Skeletal muscle satellite cell (primary cell): ENCODE results near the gene GPC6.
"Not testable (repeated sequence)": the region's sequence is repeated elsewhere in the genome, so short reads cannot be mapped to it uniquely, and the experiment has no call there.

ENCODE experiments used
- H3K27me3 ChIP-seq: 2 replicates; pipeline ENCODE4 v1.7.0; 2013; ENCODE audit warnings: low read length; ENCODE audit not compliant: control insufficient read depth, insufficient read depth
- H3K36me3 ChIP-seq: 2 replicates; pipeline ENCODE4 v1.7.0; 2013; ENCODE audit warnings: mild to moderate bottlenecking, control low read depth, low read length; ENCODE audit not compliant: insufficient read depth
- H3K4me1 ChIP-seq: 2 replicates; pipeline ENCODE4 v1.7.0; 2013; ENCODE audit warnings: low read length; ENCODE audit not compliant: control insufficient read depth, insufficient read depth
- H3K4me2 ChIP-seq: 2 replicates; pipeline ENCODE4 v1.7.0; 2013; ENCODE audit warnings: mild to moderate bottlenecking, low read length
- H3K4me3 ChIP-seq: 2 replicates; pipeline ENCODE4 v1.7.0; 2013; ENCODE audit warnings: low read length
- H3K9ac ChIP-seq: 2 replicates; pipeline ENCODE4 v1.7.0; 2013; ENCODE audit warnings: mild to moderate bottlenecking, low read depth, low read length, moderate library complexity
- H3K9me3 ChIP-seq: replicated peaks from 2 replicates; pipeline ENCODE4 v1.7.0; 2013; ENCODE audit warnings: mild to moderate bottlenecking, control low read depth, low read length

GPC6 gene

DNA sequence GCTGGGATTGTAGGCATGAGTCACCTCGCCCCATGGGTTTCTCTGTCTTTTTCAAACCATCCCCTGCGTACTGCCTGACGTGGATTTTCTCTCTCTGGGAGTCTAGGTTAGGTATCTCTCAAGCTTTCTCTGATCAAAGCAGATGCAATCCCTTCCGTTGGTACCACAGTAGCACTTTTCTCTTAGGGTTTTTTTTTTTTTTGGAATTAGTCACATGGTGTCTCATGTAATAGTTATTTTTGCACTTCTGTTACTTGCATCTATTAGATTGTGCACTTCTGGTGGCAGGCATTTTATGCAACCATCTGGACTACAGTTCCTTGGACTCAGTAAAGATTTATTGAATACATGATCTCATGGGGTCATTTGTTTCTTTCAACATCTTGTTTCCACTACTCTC lies 72.1 kb downstream of the GPC6 start:
- no peak overlapping the region for H3K4me3 ChIP-seq
- no peak overlapping the region for H3K9ac ChIP-seq
- H3K4me1 ChIP-seq = no peaks in the 10 kb centered on the region
- no peaks in the 10 kb centered on the region for H3K36me3 ChIP-seq
- no peaks in the 10 kb centered on the region for H3K9me3 ChIP-seq
- no peak overlapping the region for H3K4me2 ChIP-seq
- H3K27me3 ChIP-seq = no peaks in the 10 kb centered on the region

DNA sequence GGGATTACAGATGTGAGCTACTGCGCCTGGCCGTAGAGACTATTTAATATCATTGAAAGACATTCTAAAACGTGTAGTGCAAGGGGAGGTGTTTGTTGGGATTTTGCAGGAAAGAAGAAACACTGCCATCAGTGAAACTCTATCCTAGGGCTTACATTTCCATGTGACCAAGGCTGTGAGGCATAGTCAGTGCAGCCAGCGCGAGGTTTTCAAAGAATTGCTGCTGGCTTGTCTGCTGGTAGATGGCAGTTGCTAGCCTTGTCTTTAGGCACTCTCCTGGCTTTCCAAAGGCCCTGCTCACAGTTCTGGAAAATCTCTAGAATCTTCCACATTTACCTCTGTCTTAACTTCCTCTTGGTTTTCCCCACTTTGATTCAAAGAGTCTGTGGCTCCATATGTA lies 77.5 kb downstream of the GPC6 start:
- H3K4me1 ChIP-seq = peaks cover 19% of the 10 kb centered on the region
- no peak overlapping the region for H3K4me2 ChIP-seq
- H3K36me3 ChIP-seq = no peaks in the 10 kb centered on the region
- no peak overlapping the region for H3K9ac ChIP-seq
- H3K4me3 ChIP-seq = no peak overlapping the region
- H3K27me3 ChIP-seq = no peaks in the 10 kb centered on the region
- no peaks in the 10 kb centered on the region for H3K9me3 ChIP-seq

DNA sequence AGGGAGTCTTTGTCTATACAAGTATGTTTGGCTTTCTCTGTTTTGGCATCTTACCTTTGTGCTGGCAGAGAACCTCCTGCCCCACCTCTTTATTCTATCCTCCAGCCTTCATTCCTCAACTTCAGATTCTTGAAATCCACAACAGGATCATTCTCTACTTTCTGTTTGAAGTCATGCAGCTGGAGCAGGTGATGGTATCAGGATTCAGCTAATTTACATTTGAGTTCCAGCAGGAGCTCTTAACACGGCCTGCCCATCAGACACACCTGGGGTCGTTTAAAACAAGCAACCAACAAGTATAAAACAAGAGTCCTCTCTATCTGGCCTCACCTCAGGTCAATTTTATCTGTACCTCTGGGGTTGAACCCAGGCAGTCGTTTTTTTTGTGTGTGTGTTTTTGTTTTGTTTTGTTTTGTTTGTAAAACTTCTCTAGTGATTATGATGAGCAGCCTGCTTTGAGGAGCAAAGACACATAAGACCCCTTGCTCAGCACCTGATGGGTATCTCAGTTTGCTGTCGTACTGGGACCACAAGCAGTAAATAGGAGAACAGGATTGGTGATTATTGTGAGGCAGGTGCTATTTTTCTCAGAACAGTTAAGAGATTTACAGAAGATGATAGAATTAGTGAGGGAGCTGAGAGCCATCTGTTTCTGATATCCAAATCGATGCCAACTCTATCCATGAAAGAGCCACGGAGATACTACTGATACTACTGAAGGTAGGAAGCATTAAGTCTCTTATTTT lies 78.4 kb downstream of the GPC6 start:
- H3K27me3 ChIP-seq = no peaks in the 10 kb centered on the region
- H3K36me3 ChIP-seq = no peaks in the 10 kb centered on the region
- no peak overlapping the region for H3K9ac ChIP-seq
- no peak overlapping the region for H3K4me2 ChIP-seq
- H3K4me3 ChIP-seq = no peak overlapping the region
- peaks cover 19% of the 10 kb centered on the region for H3K4me1 ChIP-seq
- H3K9me3 ChIP-seq = no peaks in the 10 kb centered on the region

DNA sequence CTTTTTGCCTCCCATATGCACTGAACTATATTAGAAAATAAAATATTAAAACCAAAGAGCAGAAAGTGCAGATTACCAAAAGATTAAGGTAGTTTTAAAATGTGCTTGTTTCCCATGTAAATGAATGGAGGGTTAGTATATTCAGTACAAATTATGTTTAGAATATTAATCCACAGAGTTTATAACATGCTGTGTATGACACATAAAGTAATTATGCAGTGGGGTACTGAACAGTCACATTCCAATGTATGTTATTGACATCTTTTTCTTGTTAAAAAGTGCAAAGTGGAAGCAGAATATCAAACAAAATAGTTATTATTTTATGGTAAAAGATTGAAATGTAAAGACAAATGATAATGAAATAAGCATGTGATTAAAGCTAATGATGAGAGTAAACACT lies 79.3 kb downstream of the GPC6 start:
- H3K4me2 ChIP-seq = peak overlapping the region; percentile 35
- H3K9me3 ChIP-seq = no peaks in the 10 kb centered on the region
- H3K27me3 ChIP-seq = no peaks in the 10 kb centered on the region
- no peaks in the 10 kb centered on the region for H3K36me3 ChIP-seq
- H3K4me3 ChIP-seq = no peak overlapping the region
- peaks cover 19% of the 10 kb centered on the region for H3K4me1 ChIP-seq
- no peak overlapping the region for H3K9ac ChIP-seq

DNA sequence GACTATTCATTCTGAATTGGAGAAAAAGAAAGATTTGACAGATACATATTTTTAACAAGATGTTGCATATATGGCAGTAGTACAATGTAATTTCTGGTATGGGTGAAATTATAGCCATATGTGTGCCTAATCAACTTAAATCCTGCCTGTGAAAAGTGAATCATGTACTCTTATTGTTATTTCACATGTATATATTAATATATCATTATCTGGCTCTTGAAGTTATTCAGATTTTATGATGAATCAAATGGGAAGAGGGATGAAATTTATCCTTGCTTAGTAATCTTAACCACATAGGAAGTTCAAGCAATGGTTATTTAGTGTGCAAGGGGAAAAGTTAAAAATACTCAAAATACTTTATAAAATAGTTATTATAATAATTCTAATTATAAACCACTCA lies 80.5 kb downstream of the GPC6 start:
- no peaks in the 10 kb centered on the region for H3K27me3 ChIP-seq
- no peaks in the 10 kb centered on the region for H3K9me3 ChIP-seq
- H3K36me3 ChIP-seq = no peaks in the 10 kb centered on the region
- H3K4me2 ChIP-seq = no peak overlapping the region
- no peak overlapping the region for H3K9ac ChIP-seq
- no peak overlapping the region for H3K4me3 ChIP-seq
- peaks cover 19% of the 10 kb centered on the region for H3K4me1 ChIP-seq

DNA sequence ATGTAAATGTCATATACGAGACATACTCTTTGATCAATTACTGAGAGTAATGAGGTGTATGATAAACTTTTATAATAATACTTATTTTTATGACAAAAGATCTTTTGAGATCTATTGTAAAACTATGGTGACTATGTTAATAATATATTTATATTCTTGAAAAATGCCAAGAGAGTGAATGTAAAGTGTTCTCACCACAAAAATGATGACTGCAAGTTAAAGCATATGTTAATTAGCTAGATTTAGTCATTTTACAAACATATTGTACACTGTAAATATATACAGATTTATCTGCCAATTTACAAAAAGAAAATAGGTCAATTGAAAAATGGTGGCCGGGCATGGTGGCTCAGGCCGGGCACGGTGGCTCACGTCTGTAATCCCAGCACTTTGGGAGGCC lies 81.0 kb downstream of the GPC6 start:
- peaks cover 19% of the 10 kb centered on the region for H3K4me1 ChIP-seq
- H3K9ac ChIP-seq = no peak overlapping the region
- H3K4me3 ChIP-seq = no peak overlapping the region
- no peak overlapping the region for H3K4me2 ChIP-seq
- no peaks in the 10 kb centered on the region for H3K9me3 ChIP-seq
- no peaks in the 10 kb centered on the region for H3K27me3 ChIP-seq
- no peaks in the 10 kb centered on the region for H3K36me3 ChIP-seq

DNA sequence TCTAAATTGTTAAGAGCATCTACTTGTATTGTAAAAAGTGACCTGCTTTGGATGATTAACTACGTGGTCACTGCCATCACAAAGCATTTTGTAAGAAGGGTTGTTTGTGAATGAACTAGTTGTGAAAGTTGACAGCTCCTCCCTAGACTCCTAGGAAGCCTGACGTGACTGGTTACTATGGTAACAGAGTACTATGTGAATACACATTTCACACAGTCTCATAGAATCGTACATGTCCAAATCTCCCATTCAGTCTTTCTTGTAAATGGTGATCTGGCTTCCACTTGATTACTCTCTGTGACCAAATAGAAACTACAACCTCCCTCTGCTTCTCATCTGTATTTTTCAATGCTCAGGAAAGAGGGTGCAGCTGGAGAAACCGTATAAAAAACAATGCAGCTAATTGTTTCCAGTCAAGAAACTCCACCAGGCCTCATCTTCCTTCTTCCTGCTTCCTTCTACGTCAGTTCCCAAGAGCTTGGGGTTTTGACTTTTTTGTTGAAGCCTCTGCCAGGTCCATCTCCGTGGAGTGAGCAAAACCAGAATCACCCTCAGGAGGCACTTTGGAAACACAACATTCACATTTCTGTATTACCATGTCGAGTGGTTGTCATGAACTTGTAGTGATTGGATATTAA lies 83.4 kb downstream of the GPC6 start:
- H3K4me2 ChIP-seq = no peak overlapping the region
- H3K4me1 ChIP-seq = peaks cover 19% of the 10 kb centered on the region
- no peaks in the 10 kb centered on the region for H3K9me3 ChIP-seq
- no peak overlapping the region for H3K9ac ChIP-seq
- no peaks in the 10 kb centered on the region for H3K36me3 ChIP-seq
- no peak overlapping the region for H3K4me3 ChIP-seq
- H3K27me3 ChIP-seq = no peaks in the 10 kb centered on the region

DNA sequence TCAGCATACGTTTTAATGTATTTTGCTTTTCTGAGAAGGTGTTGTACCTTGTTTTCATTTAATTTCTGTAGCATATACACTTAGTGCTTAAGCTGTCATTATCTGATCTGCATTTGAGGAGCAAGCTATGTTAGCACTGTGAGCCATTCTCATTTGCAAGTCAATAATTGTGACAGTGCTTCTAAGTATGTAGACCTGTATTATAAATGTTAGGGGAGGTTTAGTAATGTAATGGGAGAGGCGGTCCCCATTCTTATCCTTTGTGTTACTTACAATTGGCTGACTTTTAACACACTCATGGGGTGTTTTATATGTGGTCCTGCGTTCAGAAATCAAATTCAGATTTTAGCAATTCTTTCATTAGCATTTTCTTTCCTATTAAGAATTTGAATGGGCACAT lies 90.2 kb downstream of the GPC6 start:
- Histone ChIP-seq H3K4me1 (no peaks in the 10 kb centered on the region), H3K4me3 (no peak overlapping the region), H3K9me3 (no peaks in the 10 kb centered on the region), H3K27me3 (no peaks in the 10 kb centered on the region), H3K9ac (no peak overlapping the region), H3K4me2 (no peak overlapping the region), H3K36me3 (no peaks in the 10 kb centered on the region)

DNA sequence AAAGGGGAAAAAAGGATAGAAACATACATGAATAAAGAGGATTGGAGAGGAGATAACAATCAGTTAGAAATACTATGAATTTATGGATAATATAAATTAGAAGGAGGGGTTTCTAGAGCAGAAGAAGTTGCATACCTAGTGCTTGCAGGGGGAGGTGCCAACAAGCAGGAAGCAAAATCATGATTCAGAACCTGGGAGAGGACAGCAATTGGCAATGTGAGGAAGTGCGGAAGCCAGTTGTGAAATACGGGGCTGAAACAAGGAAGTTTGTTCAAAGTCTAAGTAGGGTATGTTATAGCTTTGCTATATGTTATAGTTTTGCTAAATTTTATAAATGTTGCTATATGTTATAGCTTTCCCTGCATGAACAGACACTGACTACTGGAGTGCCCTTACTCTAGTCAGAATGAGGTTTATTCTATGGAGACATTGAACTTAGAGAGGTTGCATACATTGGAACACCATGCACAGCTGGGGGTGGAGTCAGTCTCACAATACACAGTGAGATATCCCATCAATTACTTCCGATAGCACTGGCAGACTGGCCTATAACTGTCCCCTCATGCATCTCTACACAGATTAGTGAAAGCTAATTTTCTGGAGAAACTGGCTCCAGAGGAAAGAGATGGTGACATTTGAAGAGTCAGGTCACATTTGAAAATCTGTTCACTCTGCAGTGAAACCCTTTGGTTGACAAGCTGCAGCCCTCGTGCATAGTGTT lies 92.1 kb downstream of the GPC6 start:
- Histone ChIP-seq H3K9me3 (no peaks in the 10 kb centered on the region), H3K9ac (no peak overlapping the region), H3K4me2 (no peak overlapping the region), H3K27me3 (no peaks in the 10 kb centered on the region), H3K4me3 (no peak overlapping the region), H3K36me3 (no peaks in the 10 kb centered on the region), H3K4me1 (no peaks in the 10 kb centered on the region)

DNA sequence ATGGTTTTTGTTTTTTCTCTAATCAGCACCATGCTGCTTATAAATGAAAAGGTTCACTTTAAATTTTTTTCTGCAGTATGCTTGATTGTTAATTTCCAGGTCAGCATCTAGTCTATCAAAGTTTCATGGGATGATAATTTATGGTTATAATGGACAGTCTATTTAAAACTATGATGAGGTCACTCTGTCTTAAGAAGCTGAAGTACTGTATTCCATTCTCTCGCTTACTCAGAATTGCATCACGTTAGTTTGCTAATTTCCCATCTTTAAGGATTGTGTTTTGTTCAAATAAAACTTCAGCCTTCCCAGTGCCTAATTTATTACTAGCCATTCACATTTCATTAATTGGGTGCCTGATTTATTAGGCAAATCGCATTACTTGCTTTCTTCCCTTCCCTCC lies 94.3 kb downstream of the GPC6 start:
- H3K9me3 ChIP-seq = no peaks in the 10 kb centered on the region
- no peak overlapping the region for H3K4me2 ChIP-seq
- no peak overlapping the region for H3K4me3 ChIP-seq
- no peaks in the 10 kb centered on the region for H3K27me3 ChIP-seq
- no peaks in the 10 kb centered on the region for H3K36me3 ChIP-seq
- no peaks in the 10 kb centered on the region for H3K4me1 ChIP-seq
- no peak overlapping the region for H3K9ac ChIP-seq

DNA sequence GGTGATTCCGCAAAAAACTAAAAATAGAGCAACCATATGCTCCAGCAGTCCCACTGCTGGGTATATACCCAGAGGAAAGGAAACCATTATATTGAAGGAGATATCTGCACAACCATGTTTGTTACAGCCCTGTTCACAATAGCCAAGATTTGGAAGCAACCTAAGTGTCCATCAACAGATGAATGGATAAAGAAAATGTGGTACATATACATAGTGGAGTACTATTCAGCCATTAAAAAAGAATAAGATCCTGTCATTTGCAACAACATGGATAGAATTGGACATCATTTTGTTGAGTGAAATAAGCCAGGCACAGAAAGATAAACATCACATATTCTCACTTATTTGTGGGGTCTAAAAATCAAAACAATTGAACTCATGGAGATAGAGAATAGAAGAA lies 97.3 kb downstream of the GPC6 start:
- not testable (repeated sequence) for H3K4me1 ChIP-seq, H3K27me3 ChIP-seq, H3K4me3 ChIP-seq, H3K9me3 ChIP-seq, H3K9ac ChIP-seq, H3K4me2 ChIP-seq, H3K36me3 ChIP-seq
